BLaER1 treated with 17β-estradiol and CSF1 and Interleukin-3, amounts not matched to agents 10 nM and 100 nM (cell line): ENCODE measurements around the gene LANCL1.

ENCODE experiments used
- H3K27ac ChIP-seq, 11 experiments: shearing (Covaris generic); formaldehyde crosslinking; 2 replicates each; pipeline ENCODE4 v1.8.1; 2022
- H3K27me3 ChIP-seq, 11 experiments: shearing (Covaris generic); formaldehyde crosslinking; 2 replicates each; pipeline ENCODE4 v1.8.1; 2022
- H3K36me3 ChIP-seq, 11 experiments: shearing (Covaris generic); formaldehyde crosslinking; 2 replicates each; pipeline ENCODE4 v1.8.1; 2022
- H3K4me1 ChIP-seq, 10 experiments: shearing (Covaris generic); formaldehyde crosslinking; 2 replicates each; pipeline ENCODE4 v1.8.1; 2022
- H3K4me2 ChIP-seq, 11 experiments: shearing (Covaris generic); formaldehyde crosslinking; 2 replicates each; pipeline ENCODE4 v1.8.1; 2022
- H3K4me3 ChIP-seq, 10 experiments: shearing (Covaris generic); formaldehyde crosslinking; 2 replicates each; pipeline ENCODE4 v1.8.1; 2022
- H3K9ac ChIP-seq, 11 experiments: shearing (Covaris generic); formaldehyde crosslinking; 2 replicates each; pipeline ENCODE4 v1.8.1; 2022
- H3K9me3 ChIP-seq, 11 experiments: shearing (Covaris generic); formaldehyde crosslinking; replicated peaks in 1 of 11; 2 replicates each; pipeline ENCODE4 v1.8.1; 2022
- H4K20me1 ChIP-seq, 11 experiments: shearing (Covaris generic); formaldehyde crosslinking; 2 replicates each; pipeline ENCODE4 v1.8.1; 2022
- Cebpa-rat ChIP-seq, 11 experiments: shearing (Covaris generic); IDR thresholded peaks; 2 replicates each; pipeline ENCODE4 v1.8.1; 2022

LANCL1 gene

DNA sequence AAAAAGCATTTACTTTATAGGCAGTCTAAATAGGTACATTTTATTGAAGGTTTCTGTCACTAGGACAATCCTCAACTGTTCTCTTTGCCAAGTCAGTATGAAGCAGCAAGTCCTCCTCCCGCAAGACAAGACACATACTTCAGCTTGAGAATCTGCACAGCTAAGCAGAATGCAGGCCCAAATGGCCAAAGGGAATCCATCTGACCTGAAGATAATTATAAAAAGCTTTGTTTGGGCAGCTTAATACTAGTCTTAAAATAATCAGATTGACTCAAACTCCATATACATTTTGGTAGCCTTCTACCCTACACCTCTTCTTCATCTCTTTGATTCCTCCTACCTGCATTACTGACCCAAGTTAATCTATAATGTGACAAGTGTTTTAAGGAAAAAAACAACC is 1.8 kb downstream of the LANCL1 start:
- Histone ChIP-seq H3K9ac (peak overlapping the region in 1 of 11 experiments; percentile 96; a peak in 1 of 22 replicates), H3K4me1 (peaks cover 0 to 21% (median 15%) of the 10 kb centered on the region in 10 experiments; a peak in 17 of 20 replicates)
- no peak for TF ChIP-seq Cebpa-rat (IDR thresholded peaks at IDR 0.05)

GRCh38 chr2:210461401-210461800 is 15.2 kb downstream of the LANCL1 start:
- peak overlapping the region in 10 of 11 experiments; percentile 6 to 91 (median 75); a peak in 16 of 22 replicates for H3K27ac ChIP-seq
- peaks cover 20 to 59% (median 41%) of the 10 kb centered on the region in 11 experiments for H3K36me3 ChIP-seq
- peaks cover 13 to 34% (median 18%) of the 10 kb centered on the region in 11 experiments; a peak in 21 of 22 replicates for H3K9me3 ChIP-seq
- H3K4me1 ChIP-seq, result peaks cover 37 to 68% (median 54%) of the 10 kb centered on the region in 10 experiments
- H3K4me2 ChIP-seq, result peak overlapping the region; percentile 55 to 91 (median 87)
- TF ChIP-seq Cebpa-rat (IDR thresholded peaks at IDR 0.05), result no peak
- no peaks in the 10 kb centered on the region for H4K20me1 ChIP-seq
- H3K9ac ChIP-seq, result peak overlapping the region in 6 of 11 experiments; percentile 51 to 77 (median 63); a peak in 11 of 22 replicates
- H3K27me3 ChIP-seq, result no peaks in the 10 kb centered on the region
- H3K4me3 ChIP-seq, result no peak overlapping the region

More for the DNA sequence above, 1.8 kb downstream of the LANCL1 start:
- Histone ChIP-seq H3K27me3 (no peaks in the 10 kb centered on the region), H3K27ac (no peak overlapping the region), H3K4me2 (peak overlapping the region in 5 of 11 experiments; percentile 83 to 96 (median 88); a peak in 6 of 22 replicates), H3K4me3 (no peak overlapping the region), H3K9me3 (no peaks in the 10 kb centered on the region), H3K36me3 (peaks cover 18 to 50% (median 33%) of the 10 kb centered on the region in 11 experiments), H4K20me1 (no peaks in the 10 kb centered on the region; a peak in 1 of 22 replicates)

DNA sequence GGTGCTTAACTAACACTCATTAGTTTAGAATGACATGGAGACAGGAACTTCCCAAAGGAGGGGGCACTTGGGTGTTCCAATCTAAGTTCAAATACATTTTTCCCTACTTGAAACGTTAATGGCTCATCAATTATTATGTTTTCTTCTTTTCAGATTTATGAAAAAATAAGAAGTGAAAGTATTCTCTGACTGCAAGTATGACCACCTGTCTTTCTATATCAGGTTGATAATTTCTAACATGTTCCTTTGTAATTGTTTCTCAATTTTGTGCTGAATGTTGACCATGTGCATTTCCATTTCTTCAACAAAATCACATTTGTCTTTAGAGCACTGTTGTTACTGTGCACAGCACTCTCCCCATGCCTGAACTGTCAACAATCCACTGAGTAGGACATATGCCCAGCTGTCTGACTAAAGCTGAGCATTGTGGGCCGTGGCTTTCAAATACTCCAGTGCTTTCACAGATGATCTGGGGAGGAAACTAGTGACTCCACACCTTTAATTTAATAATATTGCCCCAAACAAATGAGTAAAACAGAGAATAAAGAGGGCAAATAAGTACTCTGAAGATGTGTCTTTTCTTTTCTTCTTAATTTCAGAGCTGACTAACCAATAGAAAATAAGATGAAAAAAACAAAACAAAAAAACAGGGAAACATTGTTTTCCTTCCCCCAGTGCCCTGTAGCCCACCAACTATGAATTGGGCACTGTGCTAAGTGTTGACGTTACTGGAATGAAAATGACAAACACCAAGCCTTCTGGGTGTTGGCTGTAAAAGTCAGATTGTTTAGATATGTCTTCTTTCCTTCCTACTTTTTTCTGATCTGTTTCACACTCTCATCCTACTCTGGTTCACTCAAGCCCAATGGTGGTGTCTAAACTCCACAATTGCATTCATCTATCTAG is 16.0 kb downstream of the LANCL1 start:
- H3K9ac ChIP-seq, result peak overlapping the region in 5 of 11 experiments; percentile 43 to 76 (median 72); a peak in 9 of 22 replicates
- H3K27ac ChIP-seq, result peak overlapping the region in 8 of 11 experiments; percentile 43 to 91 (median 80); a peak in 15 of 22 replicates
- H3K9me3 ChIP-seq, result peaks cover 5 to 25% (median 10%) of the 10 kb centered on the region in 11 experiments; a peak in 20 of 22 replicates
- peak overlapping the region; percentile 55 to 91 (median 87) for H3K4me2 ChIP-seq
- no peak overlapping the region for H3K4me3 ChIP-seq
- no peak for TF ChIP-seq Cebpa-rat (IDR thresholded peaks at IDR 0.05)
- no peaks in the 10 kb centered on the region for H3K27me3 ChIP-seq
- H3K36me3 ChIP-seq, result peaks cover 11 to 59% (median 37%) of the 10 kb centered on the region in 11 experiments
- no peaks in the 10 kb centered on the region for H4K20me1 ChIP-seq
- H3K4me1 ChIP-seq, result peaks cover 37 to 70% (median 54%) of the 10 kb centered on the region in 10 experiments

- Histone ChIP-seq H3K27ac (peak overlapping the region in 6 of 11 experiments; percentile 16 to 91 (median 86); a peak in 10 of 22 replicates), H3K4me3 (0 out of 20 replicates have a peak overlapping the region, but pooled peaks of 1 of the 10 experiments have one; percentile 4), H4K20me1 (no peaks in the 10 kb centered on the region), H3K9ac (peak overlapping the region in 2 of 11 experiments; percentile 35 to 76; a peak in 4 of 22 replicates), H3K27me3 (no peaks in the 10 kb centered on the region), H3K36me3 (peaks cover 8 to 59% (median 37%) of the 10 kb centered on the region in 11 experiments; a peak in 21 of 22 replicates), H3K4me1 (peaks cover 37 to 70% (median 54%) of the 10 kb centered on the region in 10 experiments), H3K9me3 (peaks cover 0 to 18% (median 3%) of the 10 kb centered on the region in 11 experiments; a peak in 17 of 22 replicates), H3K4me2 (peak overlapping the region in 10 of 11 experiments; percentile 72 to 91 (median 87); a peak in 18 of 22 replicates)
- TF ChIP-seq Cebpa-rat (IDR thresholded peaks at IDR 0.05), result no peak
Measured at GRCh38 chr2:210459880-210460279, 16.7 kb downstream of the LANCL1 start.

- H3K4me2 ChIP-seq, result peak overlapping the region in 10 of 11 experiments; percentile 72 to 91 (median 87); a peak in 17 of 22 replicates
- H3K4me3 ChIP-seq, result 0 out of 20 replicates have a peak overlapping the region, but pooled peaks of 1 of the 10 experiments have one; percentile 4
- H3K9me3 ChIP-seq, result peaks cover 0 to 14% (median 0%) of the 10 kb centered on the region in 11 experiments; a peak in 7 of 22 replicates
- peak overlapping the region in 2 of 11 experiments; percentile 35 to 76; a peak in 2 of 22 replicates for H3K9ac ChIP-seq
- H3K27me3 ChIP-seq, result no peaks in the 10 kb centered on the region
- no peak for TF ChIP-seq Cebpa-rat (IDR thresholded peaks at IDR 0.05)
- H4K20me1 ChIP-seq, result no peaks in the 10 kb centered on the region
- peak overlapping the region in 5 of 11 experiments; percentile 72 to 91 (median 86); a peak in 7 of 22 replicates for H3K27ac ChIP-seq
- peaks cover 37 to 70% (median 54%) of the 10 kb centered on the region in 10 experiments for H3K4me1 ChIP-seq
- H3K36me3 ChIP-seq, result peaks cover 13 to 62% (median 41%) of the 10 kb centered on the region in 11 experiments
Measured at GRCh38 chr2:210459407-210459806, 17.2 kb downstream of the LANCL1 start.

GRCh38 chr2:210458395-210458794 is 18.2 kb downstream of the LANCL1 start:
- peaks cover 20 to 66% (median 49%) of the 10 kb centered on the region in 11 experiments for H3K36me3 ChIP-seq
- no peak for TF ChIP-seq Cebpa-rat (IDR thresholded peaks at IDR 0.05)
- H3K9me3 ChIP-seq, result peaks cover 0 to 10% (median 0%) of the 10 kb centered on the region in 11 experiments; a peak in 6 of 22 replicates
- no peaks in the 10 kb centered on the region for H4K20me1 ChIP-seq
- no peak overlapping the region for H3K4me3 ChIP-seq
- peak overlapping the region in 5 of 11 experiments; percentile 24 to 91 (median 89); a peak in 11 of 22 replicates for H3K4me2 ChIP-seq
- H3K4me1 ChIP-seq, result peaks cover 37 to 63% (median 49%) of the 10 kb centered on the region in 10 experiments
- H3K9ac ChIP-seq, result no peak overlapping the region
- no peaks in the 10 kb centered on the region for H3K27me3 ChIP-seq
- H3K27ac ChIP-seq, result peak overlapping the region in 2 of 11 experiments; percentile 86 to 91; a peak in 4 of 22 replicates

DNA sequence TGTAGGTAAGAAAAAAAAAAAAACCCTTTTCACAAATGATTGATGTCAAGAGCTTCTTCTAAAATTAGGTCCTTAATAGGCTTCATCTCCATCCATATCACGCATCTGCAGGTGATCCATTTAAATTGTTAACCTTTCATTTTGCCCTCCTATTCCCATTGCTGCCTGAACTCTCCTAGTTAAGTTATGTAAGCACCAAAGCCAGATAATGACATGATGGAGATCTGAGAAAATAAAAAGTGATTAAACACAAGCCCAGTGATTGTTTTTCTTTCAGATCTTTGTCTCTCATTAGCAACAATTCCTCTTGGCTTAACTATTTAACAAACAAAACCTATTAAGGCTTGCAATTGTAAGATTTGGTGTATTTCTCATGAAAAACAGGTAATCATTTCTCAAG is 20.0 kb downstream of the LANCL1 start:
- H3K27me3 ChIP-seq, result no peaks in the 10 kb centered on the region
- no peaks in the 10 kb centered on the region for H4K20me1 ChIP-seq
- H3K9ac ChIP-seq, result no peak overlapping the region
- no peak for TF ChIP-seq Cebpa-rat (IDR thresholded peaks at IDR 0.05)
- peaks cover 0 to 14% (median 2%) of the 10 kb centered on the region in 11 experiments; a peak in 10 of 22 replicates for H3K9me3 ChIP-seq
- no peak overlapping the region for H3K27ac ChIP-seq
- H3K36me3 ChIP-seq, result peaks cover 20 to 81% (median 62%) of the 10 kb centered on the region in 11 experiments
- H3K4me1 ChIP-seq, result peaks cover 20 to 45% (median 31%) of the 10 kb centered on the region in 10 experiments
- no peak overlapping the region for H3K4me2 ChIP-seq
- no peak overlapping the region for H3K4me3 ChIP-seq

GRCh38 chr2:210454336-210454735 is 22.2 kb downstream of the LANCL1 start:
- Histone ChIP-seq H3K4me3 (no peak overlapping the region), H3K36me3 (peaks cover 24 to 98% (median 84%) of the 10 kb centered on the region in 11 experiments), H3K27me3 (no peaks in the 10 kb centered on the region), H3K4me1 (peaks cover 0 to 22% (median 9%) of the 10 kb centered on the region in 10 experiments; a peak in 15 of 20 replicates), H4K20me1 (no peaks in the 10 kb centered on the region), H3K9ac (no peak overlapping the region), H3K4me2 (no peak overlapping the region), H3K9me3 (peaks cover 13 to 35% (median 24%) of the 10 kb centered on the region in 11 experiments; a peak in 19 of 22 replicates), H3K27ac (no peak overlapping the region)
- TF ChIP-seq Cebpa-rat (IDR thresholded peaks at IDR 0.05), result no peak
